ACHN (cell line): ENCODE data around the gene PLA2G1B.

ENCODE experiments used
- DNase-seq: peaks from one replicate; pipeline ENCODE4 v3.0.0-alpha.2; 2015
- in situ Hi-C: cut with HindIII; loops from 2 replicates; pipeline ENCODE4 v1.10.0; 2017; ENCODE audit warnings: low sequenced_read_pairs, low pct_ligation_motif_present, low pct_unique_long_range_greater_than_20kb

PLA2G1B gene

DNA sequence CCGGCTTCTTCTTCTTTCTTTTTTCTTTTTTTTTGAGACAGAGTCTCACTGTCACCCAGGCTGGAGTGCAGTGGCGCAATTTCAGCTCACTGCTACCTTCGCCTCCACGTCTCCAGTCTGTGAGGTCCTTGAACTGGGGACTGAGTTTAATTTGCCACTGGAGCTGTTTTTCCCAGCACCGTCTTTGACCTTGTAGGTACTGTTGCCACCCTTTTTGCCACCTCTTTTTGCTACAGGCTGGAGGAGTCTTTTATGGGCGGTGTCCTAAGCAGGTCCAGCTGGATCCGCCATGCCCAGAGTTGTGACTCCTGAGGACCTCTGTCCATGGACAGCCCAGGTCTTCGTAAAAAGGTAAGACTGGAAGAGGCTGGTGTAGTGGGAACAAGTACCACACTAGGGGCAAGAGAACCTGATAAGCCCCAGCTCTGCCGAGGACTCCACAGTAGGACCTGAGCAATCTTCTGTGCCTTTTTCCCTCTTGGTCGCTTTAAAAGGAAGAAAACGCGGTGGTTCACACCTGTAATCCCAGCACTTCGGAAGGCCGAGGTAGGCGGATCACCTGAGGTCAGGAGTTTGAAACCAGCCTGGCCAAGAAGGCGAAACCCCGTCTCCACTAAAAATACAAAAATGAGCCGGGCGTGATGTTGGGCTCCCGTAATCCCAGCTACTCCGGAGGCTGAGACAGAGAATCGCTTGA lies 36.8 kb downstream of the PLA2G1B start:
- in situ Hi-C loops = no loop called here
- no peak for DNase-seq

DNA sequence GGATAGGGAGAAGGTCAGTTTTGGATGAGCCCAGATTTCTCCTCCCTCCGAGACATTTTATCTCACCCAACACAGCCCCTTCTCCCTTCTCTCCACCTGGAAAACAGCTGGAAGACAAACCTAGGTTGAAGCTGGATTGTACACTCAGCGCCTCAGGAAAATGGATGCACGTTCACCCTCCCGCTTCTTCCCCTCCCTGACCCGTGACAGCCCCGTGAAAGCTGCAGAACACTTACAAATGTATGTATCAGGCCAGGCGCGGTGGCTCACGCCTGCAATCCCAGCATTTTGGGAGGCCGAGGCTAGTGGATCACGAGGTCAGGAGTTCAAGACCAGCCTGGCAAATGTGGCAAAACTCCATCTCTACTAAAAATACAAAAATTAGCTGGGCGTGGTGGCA lies 40.1 kb downstream of the PLA2G1B start:
- in situ Hi-C loops = no loop called here
- DNase-seq = no peak

DNA sequence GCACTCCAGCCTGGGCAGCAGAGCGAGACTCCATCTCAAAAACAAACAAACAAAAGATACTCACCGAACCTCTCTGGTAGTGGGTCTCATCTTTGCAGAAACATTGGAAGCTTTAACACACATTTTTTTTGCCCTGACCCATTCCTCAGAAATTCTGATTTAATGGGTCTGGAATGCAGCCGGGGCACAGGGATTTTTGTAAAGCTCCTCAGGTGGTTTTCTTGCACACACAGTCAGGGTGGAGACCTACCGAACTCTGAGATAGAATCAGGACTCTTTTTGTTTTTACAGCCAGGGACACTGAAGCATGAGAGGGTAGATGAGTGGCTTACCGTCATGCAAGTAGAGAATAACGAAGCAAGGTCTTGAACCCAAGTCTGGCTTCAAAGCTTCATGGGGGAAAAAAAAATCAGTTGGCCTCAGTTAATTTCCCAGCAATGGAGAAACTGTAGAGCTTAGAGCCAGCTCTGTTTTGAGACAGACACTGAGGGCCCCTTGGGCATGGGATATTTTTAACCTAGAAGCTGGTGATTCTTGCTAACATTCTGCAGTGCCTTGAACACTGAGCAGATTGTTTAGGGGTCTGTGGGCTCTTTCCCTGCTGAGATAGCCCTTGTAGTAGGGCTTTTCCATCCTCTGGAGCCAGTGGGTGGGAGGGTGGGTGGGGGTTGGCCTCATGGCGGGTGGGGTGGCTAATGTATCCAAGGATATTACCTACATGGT lies 40.6 kb downstream of the PLA2G1B start:
- in situ Hi-C loops = no loop called here
- DNase-seq = no peak

GRCh38 chr12:120284381-120284780 lies 43.2 kb downstream of the PLA2G1B start:
- in situ Hi-C loops = no loop called here

DNA sequence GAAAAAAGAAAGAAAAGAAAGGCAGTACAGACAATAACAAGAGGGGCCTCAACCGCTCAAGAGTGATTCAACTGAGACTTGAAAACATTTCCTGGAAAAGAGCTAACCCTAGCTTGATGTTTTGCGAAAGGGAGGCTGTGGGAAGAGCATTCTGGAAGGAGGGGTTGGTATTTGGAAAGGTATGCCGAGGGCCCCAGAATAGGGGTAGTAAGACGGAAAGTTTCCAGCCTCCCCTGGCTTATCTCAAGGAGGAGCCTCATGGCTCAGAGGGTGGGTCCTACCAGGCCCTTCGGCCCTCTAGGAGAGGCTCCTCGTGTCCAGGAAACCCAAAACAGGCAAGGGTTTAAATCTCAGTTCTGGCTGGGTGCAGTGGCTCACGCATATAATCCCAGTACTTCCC lies 44.3 kb downstream of the PLA2G1B start:
- in situ Hi-C loops = no loop called here
- DNase-seq = no peak

More at GRCh38 chr12:120284381-120284780, 43.2 kb downstream of the PLA2G1B start:
- DNase-seq = no peak

DNA sequence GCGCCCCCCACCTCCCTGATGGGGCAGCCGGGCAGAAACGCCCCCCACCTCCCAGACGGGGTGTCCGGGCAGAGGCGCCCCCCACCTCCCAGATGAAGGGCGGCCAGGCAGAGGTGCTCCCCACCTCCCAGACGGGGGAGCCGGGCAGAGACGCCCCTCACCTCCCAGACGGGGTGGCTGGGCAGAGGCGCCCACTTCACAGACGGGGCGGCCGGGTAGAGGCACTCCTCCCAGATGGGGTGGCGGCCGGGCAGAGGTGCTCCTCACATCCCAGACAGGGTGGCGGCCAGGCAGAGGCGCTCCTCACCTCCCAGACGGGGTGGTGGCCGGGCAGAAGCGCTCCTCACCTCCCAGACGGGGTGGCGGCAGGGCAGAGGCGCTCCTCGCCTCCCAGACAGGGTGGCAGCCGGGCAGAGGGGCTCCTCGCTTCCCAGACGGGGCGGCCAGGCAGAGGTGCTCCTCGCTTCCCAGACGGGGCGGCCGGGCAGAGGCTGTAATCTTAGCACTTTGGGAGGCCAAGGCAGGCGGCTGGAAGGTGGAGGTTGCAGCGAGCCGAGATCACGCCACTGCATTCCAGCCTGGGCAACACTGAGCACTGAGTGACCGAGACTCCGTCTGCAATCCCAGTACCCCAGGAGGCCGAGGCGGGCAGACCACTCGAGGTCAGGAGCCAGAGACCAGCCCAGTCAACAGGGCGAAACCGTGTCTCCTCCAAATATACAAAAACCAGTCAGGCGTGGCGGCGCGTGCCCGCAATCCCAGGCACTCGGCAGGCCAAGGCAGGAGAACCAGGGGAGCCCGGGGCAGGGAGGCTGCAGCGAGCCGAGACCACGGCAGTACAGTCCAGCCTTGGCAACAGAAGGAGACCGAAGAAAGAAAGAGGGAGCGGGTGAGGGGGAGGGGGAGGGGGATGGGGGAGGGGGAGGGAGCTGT lies 49.2 kb downstream of the PLA2G1B start:
- in situ Hi-C loops = no loop called here
- no peak for DNase-seq

DNA sequence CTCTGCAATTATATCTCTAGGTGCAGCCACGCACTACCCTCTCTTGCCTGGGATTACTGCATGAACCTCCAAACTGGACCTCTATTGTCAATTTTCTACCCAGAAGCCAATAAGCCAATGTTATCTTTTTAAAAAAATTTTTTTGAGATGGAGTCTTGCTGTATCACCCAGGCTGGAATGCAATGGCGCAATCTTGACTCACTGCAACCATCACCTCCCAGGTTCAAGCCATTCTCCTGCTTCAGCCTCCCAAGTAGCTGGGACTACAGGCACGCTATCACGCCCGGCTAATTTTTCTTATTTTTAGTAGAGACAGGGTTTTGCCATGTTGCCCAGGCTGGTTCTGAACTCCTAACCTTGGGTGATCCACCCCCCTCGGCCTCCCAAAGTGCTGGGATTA lies 50.8 kb downstream of the PLA2G1B start:
- no peak for DNase-seq
- in situ Hi-C loops = no loop called here
